GM12878 (cell line): ENCODE results near the gene KDM6B. TPM values are rescaled to one million over a fixed set of nuclear protein-coding genes. Genes with fewer than 3 reads are reported as not detected.

ENCODE experiments used
- ATF2 ChIP-seq: IDR thresholded peaks from 2 replicates; pipeline ENCODE4 v1.6.1; 2012; ENCODE audit warnings: low read length, inconsistent platforms
- BCL3 ChIP-seq: IDR thresholded peaks from 2 replicates; pipeline ENCODE4 v1.6.1; 2011; ENCODE audit warnings: borderline replicate concordance, low read depth, mild to moderate bottlenecking, moderate library complexity, low read length; ENCODE audit not compliant: insufficient read depth, poor library complexity, severe bottlenecking
- BRCA1 ChIP-seq: IDR thresholded peaks from 2 replicates; pipeline ENCODE4 v1.6.1; 2011; ENCODE audit warnings: low read depth, low read length, improper control_type of control experiment
- CBX5 ChIP-seq: sonication (generic); IDR thresholded peaks from 2 replicates; pipeline ENCODE4 v1.6.1; 2016; ENCODE audit warnings: low read depth, moderate library complexity, mild to moderate bottlenecking, inconsistent platforms
- CHD2 ChIP-seq: IDR thresholded peaks from 2 replicates; pipeline ENCODE4 v1.6.1; 2011; ENCODE audit warnings: low read depth, low read length, improper control_type of control experiment, borderline replicate concordance
- DPF2 ChIP-seq: fragments of 450-650 bp; IDR thresholded peaks from 2 replicates; pipeline ENCODE4 v1.6.1; 2017; ENCODE audit warnings: mild to moderate bottlenecking
- ETV6 ChIP-seq, 2 experiments: fragments of 450-650 bp in 1 of 2; IDR thresholded peaks in 1 of 2; conservative IDR thresholded peaks in 1 of 2; 2 replicates each; pipeline ENCODE4 v1.6.1; 2014; ENCODE audit warnings: antibody characterized with exemption in 1 of 2, borderline replicate concordance in 1 of 2, low read depth in 1 of 2, mild to moderate bottlenecking in 1 of 2, moderate library complexity in 1 of 2
- GATAD2B ChIP-seq: fragments of 450-650 bp; conservative IDR thresholded peaks from 2 replicates; pipeline ENCODE4 v1.6.1; 2017; ENCODE audit warnings: low read depth, mild to moderate bottlenecking, moderate library complexity
- IRF3 ChIP-seq: fragments of 450-650 bp; IDR thresholded peaks from 2 replicates; pipeline ENCODE4 v1.6.1; 2014; ENCODE audit warnings: mild to moderate bottlenecking
- IRF4 ChIP-seq: IDR thresholded peaks from 2 replicates; pipeline ENCODE4 v1.6.1; 2011; ENCODE audit warnings: low read depth, low read length
- LARP7 ChIP-seq: fragments of 450-650 bp; IDR thresholded peaks from 2 replicates; pipeline ENCODE4 v1.6.1; 2017; ENCODE audit warnings: mild to moderate bottlenecking
- MXI1 ChIP-seq: fragments of 150-350 bp; IDR thresholded peaks from 2 replicates; pipeline ENCODE4 v1.6.1; 2011; ENCODE audit warnings: low read depth, mild to moderate bottlenecking, inconsistent platforms, low read length, improper control_type of control experiment
- NR2C2 ChIP-seq: IDR thresholded peaks from 2 replicates; pipeline ENCODE4 v1.6.1; 2011; ENCODE audit warnings: borderline replicate concordance, low read depth; ENCODE audit not compliant: control insufficient read depth, insufficient read length
- PAX5 ChIP-seq: IDR thresholded peaks from 2 replicates; pipeline ENCODE4 v1.6.1; 2011; ENCODE audit warnings: low read depth, low read length, borderline replicate concordance
- PBX3 ChIP-seq: IDR thresholded peaks from 2 replicates; pipeline ENCODE4 v1.6.1; 2011; ENCODE audit warnings: mild to moderate bottlenecking, low read depth, low read length, moderate library complexity; ENCODE audit not compliant: insufficient replicate concordance
- POLR2A ChIP-seq: IDR thresholded peaks from 2 replicates; pipeline ENCODE4 v1.6.1; 2011; ENCODE audit warnings: low read depth, mild to moderate bottlenecking, low read length
- RBBP5 ChIP-seq: fragments of 200-600 bp; sonication (generic); conservative IDR thresholded peaks from 2 replicates; pipeline ENCODE4 v1.6.1; 2016
- ZBTB33 ChIP-seq: fragments of 450-650 bp; IDR thresholded peaks from 2 replicates; pipeline ENCODE4 v1.6.1; 2017; ENCODE audit warnings: mild to moderate bottlenecking
- ZNF687 ChIP-seq: fragments of 450-650 bp; IDR thresholded peaks from 2 replicates; pipeline ENCODE4 v1.6.1; 2017; ENCODE audit warnings: mild to moderate bottlenecking, moderate library complexity
- polyA plus RNA-seq, 11 experiments: library from polyadenylated mRNA; depleted of rRNA in 4 of 11; unstranded in 6 of 11; stranded (reverse) in 5 of 11; fragments of >200 nt; fragmentation: Nextera tagmentation in 4 of 11; fragmentation: Illumina TruSeq in 1 of 11; extraction: Ambion mirVana in 4 of 11; extraction: Trizol in 1 of 11; gene quantifications; 1 replicate in 1 of 11; 2 replicates in 10 of 11; pipeline versions ENCODE4 v1.2.1 to v1.2.3, GENCODE V29; 2011 to 2016; ENCODE audit warnings: inconsistent platforms in 2 of 11, missing spikeins in 2 of 11, low read depth in 1 of 11
- total RNA-seq, 4 experiments: library from RNA; depleted of rRNA in 3 of 4; stranded (reverse); fragments of >200 nt in 3 of 4; fragmentation: Illumina TruSeq in 1 of 4; extraction: Trizol in 1 of 4; gene quantifications; 2 replicates each; pipeline versions ENCODE4 v1.2.1 to v1.2.3, GENCODE V29; 2013 to 2021

Gene KDM6B
- total and polyA plus RNA-seq, 10 of the 15 experiments (the other 5 are each of a cell fraction or from before 2014, with no cell fraction given) = 0.05 to 33.5 (median 2.3) TPM

GRCh38 chr17:7857713-7858521 lies 23.9 kb downstream of the KDM6B start, which contains the start of gene CYB5D1 (continued):
- TF ChIP-seq ZBTB33 = no peak
- TF ChIP-seq PBX3 = no peak
- no peak for TF ChIP-seq ETV6 (conservative IDR thresholded peaks at IDR 0.05 in 1 of 2, IDR thresholded peaks at IDR 0.05 in 1 of 2; ENCODE audit: borderline replicate concordance in 1 of 2, low read depth in 1 of 2)
- no peak for TF ChIP-seq NR2C2
- TF ChIP-seq DPF2 = no peak
- TF ChIP-seq MXI1 = peak; percentile 84
- no peak for TF ChIP-seq RBBP5
- no peak for TF ChIP-seq ZNF687
- no peak for TF ChIP-seq BRCA1
- no peak for TF ChIP-seq CBX5
- peak; percentile 59 for TF ChIP-seq POLR2A
- no peak for TF ChIP-seq GATAD2B
- no peak for TF ChIP-seq IRF3
- TF ChIP-seq IRF4 = no peak
- TF ChIP-seq CHD2 = no peak
- TF ChIP-seq LARP7 = peak; percentile 52
- TF ChIP-seq PAX5 = no peak
- TF ChIP-seq BCL3 = no peak
- no peak for TF ChIP-seq ATF2
